H9 (cell line): ENCODE measurements around the gene CCNO. TPM values are rescaled to one million over a fixed set of nuclear protein-coding genes. Genes with fewer than 3 reads are reported as not detected.

Experiments used
- DNase-seq: peaks from one replicate; pipeline ENCODE4 v3.0.0-alpha.2; 2017
- H2AFZ ChIP-seq: one replicate; pipeline ENCODE4 v1.6.1; 2013; ENCODE audit warnings: mild to moderate bottlenecking, low read length, control low read depth, moderate library complexity
- H2AK5ac ChIP-seq: 2 replicates; pipeline ENCODE4 v1.6.1; 2013; ENCODE audit warnings: low read length, control low read depth, mixed read lengths; ENCODE audit not compliant: insufficient read length
- H2BK120ac ChIP-seq: one replicate; pipeline ENCODE4 v1.6.1; 2013; ENCODE audit warnings: low read depth, mild to moderate bottlenecking, low read length, control low read depth, inconsistent platforms; ENCODE audit not compliant: poor library complexity, severe bottlenecking
- H2BK12ac ChIP-seq: 2 replicates; pipeline ENCODE4 v1.6.1; 2013; ENCODE audit warnings: low read length, control low read depth, mixed read lengths, low read depth; ENCODE audit not compliant: insufficient read length
- H2BK15ac ChIP-seq: 2 replicates; pipeline ENCODE4 v1.6.1; 2013; ENCODE audit warnings: low read depth, low read length, control low read depth
- H2BK20ac ChIP-seq: one replicate; pipeline ENCODE4 v1.6.1; 2013; ENCODE audit warnings: low read depth, mild to moderate bottlenecking, low read length, control low read depth, inconsistent platforms; ENCODE audit not compliant: poor library complexity, severe bottlenecking
- H2BK5ac ChIP-seq: 2 replicates; pipeline ENCODE4 v1.6.1; 2013; ENCODE audit warnings: low read length, control low read depth, mixed read lengths; ENCODE audit not compliant: insufficient read length
- H3K14ac ChIP-seq: 2 replicates; pipeline ENCODE4 v1.6.1; 2013; ENCODE audit warnings: low read length, control low read depth; ENCODE audit not compliant: insufficient read depth
- H3K18ac ChIP-seq: 2 replicates; pipeline ENCODE4 v1.6.1; 2013; ENCODE audit warnings: low read depth, mild to moderate bottlenecking, mixed read lengths, low read length, control low read depth; ENCODE audit not compliant: insufficient read length
- H3K23ac ChIP-seq: 2 replicates; pipeline ENCODE4 v1.6.1; 2013; ENCODE audit warnings: low read length, control low read depth, mixed read lengths, low read depth; ENCODE audit not compliant: insufficient read length
- H3K23me2 ChIP-seq: 2 replicates; pipeline ENCODE4 v1.6.1; 2013; ENCODE audit warnings: low read depth, mild to moderate bottlenecking, mixed read lengths, low read length, control low read depth; ENCODE audit not compliant: insufficient read length, poor library complexity, severe bottlenecking
- H3K27ac ChIP-seq: 2 replicates; pipeline ENCODE4 v1.5.1; 2013; ENCODE audit warnings: low read length, control low read depth, mixed read lengths, low read depth; ENCODE audit not compliant: insufficient read length
- H3K27me3 ChIP-seq: 2 replicates; pipeline ENCODE4 v1.6.1; 2013; ENCODE audit warnings: low read length, control low read depth, inconsistent platforms; ENCODE audit not compliant: insufficient read depth
- H3K4ac ChIP-seq: 2 replicates; pipeline ENCODE4 v1.6.1; 2013; ENCODE audit warnings: low read depth, mild to moderate bottlenecking, control low read depth, inconsistent platforms, low read length, moderate library complexity
- H3K4me1 ChIP-seq: 2 replicates; pipeline ENCODE4 v1.6.1; 2013; ENCODE audit warnings: low read length, control low read depth, inconsistent platforms; ENCODE audit not compliant: insufficient read depth
- H3K4me2 ChIP-seq: 2 replicates; pipeline ENCODE4 v1.6.1; 2013; ENCODE audit warnings: low read length, control low read depth, mixed read lengths; ENCODE audit not compliant: insufficient read length, insufficient read depth
- H3K56ac ChIP-seq: 2 replicates; pipeline ENCODE4 v1.6.1; 2013; ENCODE audit warnings: low read depth, mild to moderate bottlenecking, mixed read lengths, low read length, control low read depth; ENCODE audit not compliant: insufficient read length
- H3K79me1 ChIP-seq: 2 replicates; pipeline ENCODE4 v1.6.1; 2013; ENCODE audit warnings: low read depth, mild to moderate bottlenecking, moderate library complexity, low read length, control low read depth, inconsistent platforms; ENCODE audit not compliant: insufficient read depth, poor library complexity, severe bottlenecking
- H3K79me2 ChIP-seq: 2 replicates; pipeline ENCODE4 v1.6.1; 2013; ENCODE audit warnings: low read length, control low read depth, inconsistent platforms; ENCODE audit not compliant: insufficient read depth
- H3K9ac ChIP-seq: 2 replicates; pipeline ENCODE4 v1.6.1; 2013; ENCODE audit warnings: low read length, control low read depth, mixed read lengths; ENCODE audit not compliant: insufficient read length; ENCODE audit errors: extremely low read depth
- H3K9me3 ChIP-seq: one replicate; pipeline ENCODE4 v1.6.1; 2013; ENCODE audit warnings: low read depth, low read length, inconsistent platforms; ENCODE audit not compliant: control insufficient read depth
- H3T11ph ChIP-seq: one replicate; pipeline ENCODE4 v1.6.1; 2013; ENCODE audit warnings: mild to moderate bottlenecking, low read length, control low read depth, inconsistent platforms
- H4K20me1 ChIP-seq: one replicate; pipeline ENCODE4 v1.6.1; 2013; ENCODE audit not compliant: control insufficient read depth, insufficient read length, insufficient read depth
- H4K5ac ChIP-seq: 2 replicates; pipeline ENCODE4 v1.6.1; 2013; ENCODE audit warnings: low read depth, mild to moderate bottlenecking, mixed read lengths, low read length, control low read depth; ENCODE audit not compliant: insufficient read length
- H4K8ac ChIP-seq: replicated peaks from 2 replicates; pipeline ENCODE4 v1.6.1; 2013; ENCODE audit warnings: low read length, control low read depth, mixed read lengths, low read depth; ENCODE audit not compliant: insufficient read length
- H4K91ac ChIP-seq: 2 replicates; pipeline ENCODE4 v1.6.1; 2013; ENCODE audit warnings: low read depth, mild to moderate bottlenecking, moderate library complexity, mixed read lengths, low read length, control low read depth; ENCODE audit not compliant: insufficient read length
- H3K27ac Mint-ChIP-seq, 3 experiments: 2 replicates in 2 of 3; 3 replicates in 1 of 3; pipeline ENCODE4 v1.8.0; 2020 to 2021; ENCODE audit warnings: mixed read lengths in 3 of 3, mild to moderate bottlenecking in 1 of 3, moderate library complexity in 1 of 3
- H3K27me3 Mint-ChIP-seq: 2 replicates; pipeline ENCODE4 v1.8.0; 2021; ENCODE audit warnings: low read depth, mild to moderate bottlenecking, moderate library complexity, mixed read lengths
- H3K36me3 Mint-ChIP-seq, 3 experiments: 2 replicates in 2 of 3; 3 replicates in 1 of 3; pipeline ENCODE4 v1.8.0; 2020 to 2021; ENCODE audit warnings: low read depth in 3 of 3, mixed read lengths in 3 of 3; ENCODE audit not compliant: insufficient read depth in 1 of 3
- H3K4me1 Mint-ChIP-seq, 2 experiments: 2 replicates each; pipeline ENCODE4 v1.8.0; 2020; ENCODE audit warnings: mixed read lengths in 2 of 2
- H3K4me3 Mint-ChIP-seq, 2 experiments: 2 replicates in 1 of 2; 3 replicates in 1 of 2; pipeline ENCODE4 v1.8.0; 2020 to 2021; ENCODE audit warnings: mild to moderate bottlenecking in 2 of 2, mixed read lengths in 2 of 2, moderate library complexity in 1 of 2
- H3K9me3 Mint-ChIP-seq, 2 experiments: 2 replicates in 1 of 2; 3 replicates in 1 of 2; pipeline ENCODE4 v1.8.0; 2020; ENCODE audit warnings: mild to moderate bottlenecking in 2 of 2, mixed read lengths in 2 of 2, moderate library complexity in 1 of 2
- CTCF ChIP-seq: fragments of 200-600 bp; sonication (generic); conservative IDR thresholded peaks from 3 replicates; pipeline ENCODE4 v1.8.0; 2021; ENCODE audit warnings: antibody characterized with exemption, mild to moderate bottlenecking
- WGBS: extraction: QIAGEN DNeasy Blood & Tissue Kit; methylation state at CpG from one replicate; pipeline ENCODE4 v1.1.7; 2013; ENCODE audit warnings: missing lambda C conversion rate, low lambda C conversion rate, mixed read lengths; ENCODE audit not compliant: insufficient read length; ENCODE audit errors: extremely low coverage; 5-methylcytosine and 5-hydroxymethylcytosine counted together
- total RNA-seq: library from RNA; stranded (reverse); gene quantifications from 2 replicates; pipeline ENCODE4 v1.2.1, GENCODE V29; 2021

The CCNO gene
- total RNA-seq, 1 experiment from 2014 or later = 0.24 TPM

DNA sequence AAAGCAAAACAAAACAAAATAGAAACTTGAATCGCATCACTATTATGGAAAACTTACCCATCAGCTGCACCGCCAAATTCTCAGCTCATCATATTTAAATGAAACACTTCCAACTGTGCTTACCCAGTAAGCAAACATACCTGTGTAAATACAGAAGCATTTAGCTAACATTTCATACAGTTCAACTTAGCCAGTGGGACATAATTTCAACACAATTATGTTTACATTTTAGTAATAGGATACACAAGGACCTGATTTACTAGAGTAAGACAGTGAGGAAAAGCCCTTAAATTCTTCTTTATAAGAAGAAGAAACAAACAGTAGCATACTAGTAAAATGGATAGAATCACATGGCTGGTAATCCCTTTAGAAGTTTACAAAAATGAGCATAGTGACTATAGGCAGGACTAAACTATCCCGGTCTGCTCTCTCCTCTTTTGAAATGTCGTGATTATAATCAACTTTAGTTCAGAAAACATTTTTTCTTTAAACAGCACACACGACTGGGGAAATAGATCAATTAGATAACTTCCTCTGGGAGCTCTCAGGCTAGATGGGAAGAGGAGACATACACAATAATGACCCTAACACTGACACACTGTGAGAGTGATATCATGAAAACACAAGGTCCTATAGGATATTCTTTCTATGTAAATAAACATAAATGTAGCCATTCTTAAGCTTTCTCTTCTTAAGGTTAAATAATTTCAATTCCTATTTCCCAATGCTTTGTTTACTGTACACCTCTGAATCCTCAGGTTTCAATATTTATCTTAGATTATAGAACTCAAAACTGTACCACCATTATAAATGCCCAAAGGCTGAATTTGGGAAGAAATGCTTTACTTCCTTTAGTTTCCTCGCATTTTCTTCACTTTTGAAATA lies 44.5 kb downstream of the CCNO start:
- no peak overlapping the region for H3K27ac ChIP-seq
- no peaks in the 10 kb centered on the region for H3K23me2 ChIP-seq
- H3K27me3 ChIP-seq = no peaks in the 10 kb centered on the region
- no peak overlapping the region for H4K5ac ChIP-seq
- H4K20me1 ChIP-seq = no peaks in the 10 kb centered on the region
- no peak for DNase-seq
- no peaks in the 10 kb centered on the region for H3K4me1 ChIP-seq
- H3K79me2 ChIP-seq = no peaks in the 10 kb centered on the region
- no peaks in the 10 kb centered on the region for H3K79me1 ChIP-seq
- Mint-ChIP-seq H3K4me1 (no peaks in the 10 kb centered on the region), H3K27me3 (peaks cover 57% of the 10 kb centered on the region), H3K27ac (no peak overlapping the region), H3K9me3 (no peaks in the 10 kb centered on the region), H3K4me3 (no peak overlapping the region), H3K36me3 (no peaks in the 10 kb centered on the region)
- H2BK15ac ChIP-seq = no peak overlapping the region
- TF ChIP-seq CTCF = no peak
- no CpG with 5 or more reads among the region's 6 CpGs for WGBS
- H2BK120ac ChIP-seq = no peak overlapping the region
- H2AFZ ChIP-seq = no peak overlapping the region
- no peak overlapping the region for H3K4ac ChIP-seq
- no peak overlapping the region for H3K4me2 ChIP-seq
- H3K14ac ChIP-seq = no peak overlapping the region
- H3K56ac ChIP-seq = no peak overlapping the region
- no peak overlapping the region for H2BK5ac ChIP-seq
- H3K9me3 ChIP-seq = no peaks in the 10 kb centered on the region
- H3T11ph ChIP-seq = no peak overlapping the region
- no peak overlapping the region for H4K8ac ChIP-seq
- H2AK5ac ChIP-seq = no peak overlapping the region
- H4K91ac ChIP-seq = no peak overlapping the region
- H2BK20ac ChIP-seq = no peak overlapping the region
- H3K18ac ChIP-seq = no peak overlapping the region
- no peak overlapping the region for H3K9ac ChIP-seq
- H2BK12ac ChIP-seq = no peak overlapping the region
- no peak overlapping the region for H3K23ac ChIP-seq
